Thoracic aorta (tissue), 2 donors: Measurements from ENCODE around the gene DAGLA. TPM values are rescaled to one million over a fixed set of nuclear protein-coding genes. Genes with fewer than 3 reads are reported as not detected.

Source experiments
- ATAC-seq: fragments of 150-250 bp; one replicate; pipeline ENCODE4 v1.8.0; 2017; ENCODE audit warnings: low read depth; ENCODE audit not compliant: insufficient number of reproducible peaks, low FRiP score
- DNase-seq: peaks from one replicate; pipeline ENCODE4 v3.0.0-alpha.2; 2020; ENCODE audit warnings: low spot score
- H3K27ac ChIP-seq, 2 donors: fragments of 200-600 bp; sonication (generic); 1 replicate in 1 of 2; 2 replicates in 1 of 2; pipeline ENCODE4 v1.5.1; 2016; ENCODE audit warnings: mild to moderate bottlenecking in 2 of 2, moderate library complexity in 2 of 2
- H3K27me3 ChIP-seq: fragments of 200-600 bp; sonication (generic); replicated peaks from 2 replicates; pipeline ENCODE4 v1.6.0; 2016; ENCODE audit warnings: mild to moderate bottlenecking; ENCODE audit not compliant: insufficient read depth
- H3K36me3 ChIP-seq: fragments of 200-600 bp; sonication (generic); one replicate; pipeline ENCODE4 v1.5.1; 2016
- H3K4me1 ChIP-seq, 2 donors: fragments of 200-600 bp; sonication (generic); 1 replicate in 1 of 2; 2 replicates in 1 of 2; pipeline versions ENCODE4 v1.5.1 to v1.6.0; 2016; ENCODE audit warnings: low read depth in 2 of 2, mild to moderate bottlenecking in 1 of 2; ENCODE audit not compliant: control insufficient read depth in 1 of 2
- H3K4me3 ChIP-seq: fragments of 200-600 bp; sonication (generic); 2 replicates; pipeline ENCODE4 v1.5.1; 2016; ENCODE audit warnings: mild to moderate bottlenecking
- H3K9me3 ChIP-seq: fragments of 200-600 bp; sonication (generic); 2 replicates; pipeline ENCODE4 v1.5.1; 2016
- total RNA-seq, 2 donors: library from RNA; depleted of rRNA; stranded (reverse); fragments of >200 nt; gene quantifications; one replicate each; pipeline versions ENCODE4 v1.1.0 to v1.2.3, GENCODE V29; 2016
- TF ChIP-seq, protein P1 (sequence below): fragments of 200-600 bp; sonication (generic); IDR thresholded peaks from one replicate; pipeline ENCODE4 v1.5.1; 2019; ENCODE audit warnings: antibody characterized with exemption

Gene DAGLA
- total RNA-seq, 2 donors from 2014 or later = 1.2 to 1.4 TPM

DNA sequence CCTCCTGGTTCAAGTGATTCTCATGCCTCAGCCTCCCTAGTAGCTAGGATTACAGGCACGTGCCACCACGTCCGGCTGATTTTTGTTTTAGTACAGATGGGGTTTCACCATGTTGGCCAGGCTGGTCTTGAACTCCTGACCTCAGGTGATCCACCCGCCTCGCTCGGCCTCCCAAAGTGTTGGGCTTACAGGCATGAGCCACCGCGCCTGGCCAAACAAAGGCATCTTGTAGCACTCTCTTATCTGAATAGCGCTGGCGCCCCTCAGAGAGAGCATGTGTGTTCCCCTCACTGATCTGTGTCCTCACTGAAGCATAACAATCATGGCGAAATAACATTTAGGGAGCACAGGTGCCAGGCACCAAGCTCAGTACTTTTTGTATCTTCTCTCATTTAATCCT lies 7.2 kb downstream of the DAGLA start:
- H3K27ac ChIP-seq = no peak overlapping the region
- no peaks in the 10 kb centered on the region for H3K4me1 ChIP-seq
- DNase-seq (no peak), ATAC-seq (no peak)
- TF ChIP-seq, protein P1, sequence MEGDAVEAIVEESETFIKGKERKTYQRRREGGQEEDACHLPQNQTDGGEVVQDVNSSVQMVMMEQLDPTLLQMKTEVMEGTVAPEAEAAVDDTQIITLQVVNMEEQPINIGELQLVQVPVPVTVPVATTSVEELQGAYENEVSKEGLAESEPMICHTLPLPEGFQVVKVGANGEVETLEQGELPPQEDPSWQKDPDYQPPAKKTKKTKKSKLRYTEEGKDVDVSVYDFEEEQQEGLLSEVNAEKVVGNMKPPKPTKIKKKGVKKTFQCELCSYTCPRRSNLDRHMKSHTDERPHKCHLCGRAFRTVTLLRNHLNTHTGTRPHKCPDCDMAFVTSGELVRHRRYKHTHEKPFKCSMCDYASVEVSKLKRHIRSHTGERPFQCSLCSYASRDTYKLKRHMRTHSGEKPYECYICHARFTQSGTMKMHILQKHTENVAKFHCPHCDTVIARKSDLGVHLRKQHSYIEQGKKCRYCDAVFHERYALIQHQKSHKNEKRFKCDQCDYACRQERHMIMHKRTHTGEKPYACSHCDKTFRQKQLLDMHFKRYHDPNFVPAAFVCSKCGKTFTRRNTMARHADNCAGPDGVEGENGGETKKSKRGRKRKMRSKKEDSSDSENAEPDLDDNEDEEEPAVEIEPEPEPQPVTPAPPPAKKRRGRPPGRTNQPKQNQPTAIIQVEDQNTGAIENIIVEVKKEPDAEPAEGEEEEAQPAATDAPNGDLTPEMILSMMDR = no peak
- no peaks in the 10 kb centered on the region for H3K9me3 ChIP-seq
- no peaks in the 10 kb centered on the region for H3K36me3 ChIP-seq
- H3K4me3 ChIP-seq = no peak overlapping the region
- no peaks in the 10 kb centered on the region for H3K27me3 ChIP-seq

DNA sequence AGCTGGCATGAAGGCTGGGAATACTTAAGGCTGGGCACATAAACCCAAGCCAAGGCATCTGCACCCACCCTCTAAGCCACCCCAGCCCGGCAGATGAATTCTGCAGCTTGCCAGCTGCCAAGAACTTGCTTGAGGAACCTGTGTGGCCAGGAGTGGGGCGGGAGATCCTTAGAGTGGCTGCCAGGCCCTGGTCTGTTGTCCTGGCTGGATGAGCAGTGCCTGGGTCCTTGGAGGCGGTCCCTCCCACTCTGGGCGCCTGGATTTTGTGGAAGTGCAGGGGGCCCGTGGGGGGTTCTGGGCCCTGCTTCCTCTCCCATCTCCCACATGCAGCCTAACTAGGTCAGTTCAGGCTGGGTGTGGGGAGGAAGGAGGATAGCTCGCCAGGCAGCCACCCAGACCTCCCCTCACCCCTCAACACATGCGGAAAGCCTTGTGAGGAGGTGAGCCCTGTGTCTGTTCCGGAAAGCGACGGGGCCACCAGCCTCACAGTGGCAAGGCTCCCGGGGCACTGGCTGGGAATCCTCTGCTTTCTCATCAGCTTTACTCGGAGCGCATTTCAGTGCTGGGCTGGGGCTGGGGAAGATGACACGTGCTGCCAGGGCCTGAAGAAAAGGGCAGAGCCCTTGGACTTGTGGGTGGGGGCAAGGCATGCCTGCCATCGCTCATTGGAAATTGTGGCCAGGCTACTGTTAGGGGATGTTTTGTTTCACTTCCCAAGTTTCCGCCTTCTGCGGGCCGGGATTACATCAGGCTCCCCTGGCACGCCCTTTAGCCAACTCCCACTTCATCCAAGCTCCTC lies 8.4 kb downstream of the DAGLA start:
- DNase-seq = no peak
- Histone ChIP-seq H3K27ac (no peak overlapping the region), H3K27me3 (no peaks in the 10 kb centered on the region), H3K36me3 (no peaks in the 10 kb centered on the region), H3K4me1 (no peaks in the 10 kb centered on the region), H3K4me3 (peak overlapping the region; percentile 40), H3K9me3 (no peaks in the 10 kb centered on the region)
- TF ChIP-seq, protein P1 = no peak
- peak; percentile 25 for ATAC-seq

DNA sequence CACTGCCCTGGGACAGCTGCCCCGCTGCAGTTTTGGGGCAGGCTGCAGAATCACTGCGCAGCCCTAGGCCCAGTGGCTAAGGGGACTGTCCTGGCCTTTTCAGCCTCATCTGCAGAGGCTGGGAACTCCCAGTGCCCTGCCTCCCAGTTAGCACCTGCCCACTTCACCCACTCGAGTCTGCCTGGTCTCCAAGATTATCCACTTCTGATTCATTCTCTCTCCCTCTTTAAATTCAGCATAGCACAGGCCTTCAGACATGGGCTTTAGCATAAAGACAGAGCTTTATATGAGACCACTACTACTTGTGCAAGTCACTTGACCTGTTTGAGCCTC lies 8.9 kb downstream of the DAGLA start:
- Histone ChIP-seq H3K27ac (no peak overlapping the region), H3K4me1 (peaks cover 0 to under 1% of the 10 kb centered on the region in 2 donors), H3K9me3 (no peaks in the 10 kb centered on the region), H3K4me3 (no peak overlapping the region), H3K36me3 (no peaks in the 10 kb centered on the region), H3K27me3 (no peaks in the 10 kb centered on the region)
- ATAC-seq = no peak
- no peak for DNase-seq
- TF ChIP-seq, protein P1 = no peak

DNA sequence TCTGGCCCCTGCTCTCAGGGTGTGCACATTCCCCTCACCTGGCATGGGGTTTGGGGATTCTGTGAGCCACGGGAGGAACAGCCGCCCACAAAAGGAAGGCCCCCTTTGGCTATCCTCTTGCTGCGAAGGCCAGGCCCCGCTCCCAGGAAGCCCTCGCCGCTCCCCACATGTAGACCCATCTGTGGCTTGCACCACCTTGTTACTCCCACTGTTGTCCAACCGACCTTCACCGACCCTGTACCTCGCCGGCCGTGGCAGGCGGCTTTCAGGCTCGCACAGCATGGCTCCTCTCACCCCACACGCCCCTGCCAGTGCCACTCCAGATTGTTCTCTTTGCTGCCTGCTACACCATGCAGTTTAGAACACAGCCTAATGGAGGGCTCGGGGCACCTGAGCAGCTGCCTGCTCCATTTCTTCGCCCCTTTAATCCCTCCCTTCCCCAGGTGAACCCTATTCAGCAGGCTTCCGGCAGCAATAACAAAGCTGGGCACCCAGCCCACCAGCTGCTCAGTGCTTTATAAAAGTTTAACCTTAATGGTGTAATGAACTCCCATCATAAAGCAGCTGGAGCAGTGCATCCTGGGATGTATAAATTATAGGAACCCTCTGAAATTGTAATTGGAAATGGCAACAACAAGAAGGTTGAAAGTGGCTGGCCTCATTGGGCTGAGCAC lies 10.7 kb downstream of the DAGLA start:
- no peak for DNase-seq
- Histone ChIP-seq H3K4me1 (peaks cover 7 to 18% of the 10 kb centered on the region in 2 donors), H3K27ac (no peak overlapping the region), H3K9me3 (no peaks in the 10 kb centered on the region), H3K36me3 (no peaks in the 10 kb centered on the region), H3K4me3 (no peak overlapping the region), H3K27me3 (no peaks in the 10 kb centered on the region)
- TF ChIP-seq, protein P1 = no peak
- ATAC-seq = no peak

DNA sequence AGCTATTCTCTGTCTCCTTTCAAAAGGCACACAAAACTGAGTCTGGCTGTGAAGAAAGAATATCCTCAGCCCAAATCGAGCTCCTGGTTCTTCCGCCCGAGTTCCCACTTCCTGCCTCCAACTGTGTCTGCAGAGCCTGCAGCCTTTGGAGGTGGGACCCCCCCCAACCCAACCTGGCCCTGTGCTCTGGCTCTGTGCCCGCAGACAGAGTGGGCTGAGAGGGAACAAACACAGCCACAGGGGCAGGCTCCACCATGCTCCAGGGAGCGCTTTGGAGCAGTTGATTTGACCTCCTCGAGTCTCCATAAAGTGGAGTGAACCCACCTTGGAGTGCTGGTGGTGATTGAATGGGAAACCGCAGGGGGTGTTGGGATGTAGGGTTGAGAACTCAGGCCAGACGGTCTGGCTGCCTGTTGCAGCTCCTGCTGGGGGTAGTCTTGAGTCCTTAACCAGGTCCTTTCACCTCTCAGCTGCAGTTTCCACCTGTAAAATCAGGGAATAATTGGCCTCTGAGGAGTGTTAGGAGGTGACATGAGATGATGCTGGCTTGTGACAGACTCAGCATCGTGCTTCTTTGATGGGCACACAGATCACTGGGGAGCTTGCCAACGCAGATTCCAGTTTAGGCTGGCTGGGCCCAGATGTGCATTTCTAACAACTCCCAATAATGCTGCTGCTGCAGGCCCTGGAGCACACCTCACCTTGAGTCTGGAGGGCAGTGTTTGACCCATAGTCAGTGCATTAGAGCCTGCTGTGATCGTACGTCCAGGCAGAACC lies 11.4 kb downstream of the DAGLA start:
- DNase-seq = no peak
- no peak overlapping the region for H3K4me3 ChIP-seq
- H3K27ac ChIP-seq = no peak overlapping the region
- H3K36me3 ChIP-seq = no peaks in the 10 kb centered on the region
- TF ChIP-seq, protein P1 = no peak
- H3K9me3 ChIP-seq = no peaks in the 10 kb centered on the region
- no peaks in the 10 kb centered on the region for H3K27me3 ChIP-seq
- no peak for ATAC-seq
- peaks cover 7 to 23% of the 10 kb centered on the region in 2 donors for H3K4me1 ChIP-seq
